ENCODE measurements around the gene FRMPD2. TPM values are rescaled to one million over a fixed set of nuclear protein-coding genes. Genes with fewer than 3 reads are reported as not detected.

The FRMPD2 gene
- total RNA-seq, 5 donors from 2014 or later (not counting 1 experiment from before 2014, with no cell fraction given) = 0.43 TPM; not detected in 4

DNA sequence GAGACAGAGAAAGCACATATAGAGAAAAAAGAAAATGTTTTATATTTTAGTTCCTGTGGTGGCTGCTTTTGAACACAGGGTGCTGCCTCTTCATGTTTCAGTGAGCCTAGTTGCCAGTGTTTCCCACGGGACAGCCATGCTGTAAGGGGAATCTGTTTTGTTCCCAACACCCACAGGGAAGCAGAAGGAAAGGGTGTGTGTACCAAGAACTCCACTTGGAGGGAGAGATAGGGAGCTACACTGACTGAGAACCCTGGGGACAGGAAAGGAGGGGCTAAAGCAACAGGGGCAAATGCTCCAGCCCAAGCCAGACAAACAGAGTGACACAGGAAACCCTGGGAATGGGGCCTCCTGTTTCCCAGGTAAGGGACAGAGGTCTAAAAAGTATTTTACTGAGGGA lies 40.2 kb downstream of the FRMPD2 start:
- Histone ChIP-seq H3K36me3 (ENCODE audit: control insufficient read depth in 2 of 2, extremely low read depth in 1 of 2, insufficient read depth in 1 of 2, low read length in 1 of 2) (no peaks in the 10 kb centered on the region), H3K4me3 (ENCODE audit: control insufficient read depth in 1 of 2, extremely low read depth in 1 of 2, low read length in 1 of 2) (no peak overlapping the region), H3K27me3 (replicated peaks in 1 of 2; ENCODE audit: control insufficient read depth in 2 of 2, extremely low read depth in 1 of 2, insufficient read depth in 2 of 2, low read length in 1 of 2) (peaks cover 0 to 9% of the 10 kb centered on the region in 2 experiments), H3K4me1 (ENCODE audit: control insufficient read depth in 1 of 2, extremely low read depth in 1 of 2, insufficient read depth in 2 of 2, low read length in 2 of 2) (no peaks in the 10 kb centered on the region), H3K9me3 (no peaks in the 10 kb centered on the region), H3K27ac (ENCODE audit: low read length) (no peak overlapping the region)
- no CpG with 5 or more reads among the region's 1 CpG for WGBS (ENCODE audit: insufficient coverage)
- ChIA-PET POLR2A (no interaction called here), CTCF (no interaction called here)
- no peaks in the 10 kb centered on the region for H3K9me3 Mint-ChIP-seq
- ATAC-seq (replicated peaks in 1 of 4) (no peak), DNase-seq (no peak)
- no peaks in the 10 kb centered on the region for H3K36me3 Mint-ChIP-seq
- H3K4me3 Mint-ChIP-seq = no peak overlapping the region
- H3K27ac Mint-ChIP-seq = no peak overlapping the region
- no peaks in the 10 kb centered on the region for H3K4me1 Mint-ChIP-seq
- H3K27me3 Mint-ChIP-seq = peaks cover 4 to 5% of the 10 kb centered on the region in 2 donors

DNA sequence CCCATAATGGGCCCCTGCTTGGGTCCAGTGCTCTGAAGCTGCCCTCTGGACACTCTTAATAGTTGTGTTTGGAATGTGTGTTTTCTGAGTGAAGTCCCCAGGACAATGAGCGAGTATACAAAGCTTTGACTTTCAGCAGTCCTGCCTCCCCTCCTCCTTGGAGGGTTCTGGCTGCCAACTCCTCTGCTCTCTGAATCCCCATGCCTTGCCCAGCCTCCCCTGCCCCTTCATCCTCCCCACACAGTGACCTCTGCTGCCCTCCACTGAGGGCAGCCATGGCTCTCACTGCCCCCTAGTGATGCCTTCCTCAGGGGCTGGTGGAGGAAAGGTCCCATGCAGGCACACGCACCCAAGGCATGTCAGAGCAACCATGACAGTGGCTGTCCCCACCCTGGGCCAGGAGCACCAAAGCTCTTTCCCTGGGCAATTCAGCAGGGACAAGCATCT lies 40.9 kb downstream of the FRMPD2 start:
- ATAC-seq (replicated peaks in 1 of 4) = no peak
- POLR2A ChIA-PET = no interaction called here

DNA sequence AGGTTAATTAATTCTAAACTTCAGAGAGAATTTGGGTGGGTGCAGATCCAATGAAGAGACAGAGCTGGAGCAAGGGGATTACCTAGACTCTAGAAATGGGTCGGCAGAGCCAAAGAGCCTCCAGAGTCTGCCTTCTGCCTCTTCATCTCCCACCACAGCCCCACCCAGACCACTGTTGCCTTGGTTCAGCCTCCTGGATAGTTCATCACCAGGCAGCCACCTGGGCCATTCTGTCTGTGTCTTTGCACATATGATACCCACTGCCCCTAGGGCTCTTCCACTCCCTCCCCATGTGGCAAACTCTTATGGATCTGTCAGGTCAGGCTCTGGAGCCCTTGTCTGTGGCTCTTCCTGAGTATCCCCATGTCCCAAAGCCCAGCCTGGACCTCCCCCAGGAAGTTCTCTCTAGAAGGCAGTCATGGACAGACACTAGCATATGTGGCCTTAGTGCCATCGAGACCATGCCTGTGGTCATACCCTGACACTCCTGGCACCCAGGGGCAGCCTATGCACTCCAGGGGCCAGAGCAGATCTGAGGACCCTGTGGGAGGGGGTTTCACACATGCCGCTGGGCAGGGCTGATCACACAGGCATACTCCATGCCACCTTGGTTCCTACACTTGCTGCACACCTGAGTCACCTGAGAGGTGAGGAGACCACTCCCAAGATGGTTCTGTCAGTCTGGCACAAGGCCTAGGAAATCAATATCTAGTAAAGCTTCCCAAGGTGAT lies 41.6 kb downstream of the FRMPD2 start:
- no peak for ATAC-seq (replicated peaks in 1 of 4)

More for the DNA sequence above, 40.9 kb downstream of the FRMPD2 start:
- H3K4me3 Mint-ChIP-seq = no peak overlapping the region
- Histone ChIP-seq H3K4me3 (ENCODE audit: control insufficient read depth in 1 of 2, extremely low read depth in 1 of 2, low read length in 1 of 2) (no peak overlapping the region), H3K9me3 (no peaks in the 10 kb centered on the region), H3K4me1 (ENCODE audit: control insufficient read depth in 1 of 2, extremely low read depth in 1 of 2, insufficient read depth in 2 of 2, low read length in 2 of 2) (no peaks in the 10 kb centered on the region), H3K27ac (ENCODE audit: low read length) (no peak overlapping the region), H3K27me3 (replicated peaks in 1 of 2; ENCODE audit: control insufficient read depth in 2 of 2, extremely low read depth in 1 of 2, insufficient read depth in 2 of 2, low read length in 1 of 2) (peaks cover 0 to 9% of the 10 kb centered on the region in 2 experiments), H3K36me3 (ENCODE audit: control insufficient read depth in 2 of 2, extremely low read depth in 1 of 2, insufficient read depth in 1 of 2, low read length in 1 of 2) (no peaks in the 10 kb centered on the region)
- no peak for DNase-seq
- no peaks in the 10 kb centered on the region for H3K9me3 Mint-ChIP-seq
- CTCF ChIA-PET = no interaction called here
- no peaks in the 10 kb centered on the region for H3K36me3 Mint-ChIP-seq
- WGBS (ENCODE audit: insufficient coverage) = 83% methylated on average over 1 of the region's 2 CpGs
- peaks cover 4 to 5% of the 10 kb centered on the region in 2 donors for H3K27me3 Mint-ChIP-seq
- no peak overlapping the region for H3K27ac Mint-ChIP-seq
- no peaks in the 10 kb centered on the region for H3K4me1 Mint-ChIP-seq

DNA sequence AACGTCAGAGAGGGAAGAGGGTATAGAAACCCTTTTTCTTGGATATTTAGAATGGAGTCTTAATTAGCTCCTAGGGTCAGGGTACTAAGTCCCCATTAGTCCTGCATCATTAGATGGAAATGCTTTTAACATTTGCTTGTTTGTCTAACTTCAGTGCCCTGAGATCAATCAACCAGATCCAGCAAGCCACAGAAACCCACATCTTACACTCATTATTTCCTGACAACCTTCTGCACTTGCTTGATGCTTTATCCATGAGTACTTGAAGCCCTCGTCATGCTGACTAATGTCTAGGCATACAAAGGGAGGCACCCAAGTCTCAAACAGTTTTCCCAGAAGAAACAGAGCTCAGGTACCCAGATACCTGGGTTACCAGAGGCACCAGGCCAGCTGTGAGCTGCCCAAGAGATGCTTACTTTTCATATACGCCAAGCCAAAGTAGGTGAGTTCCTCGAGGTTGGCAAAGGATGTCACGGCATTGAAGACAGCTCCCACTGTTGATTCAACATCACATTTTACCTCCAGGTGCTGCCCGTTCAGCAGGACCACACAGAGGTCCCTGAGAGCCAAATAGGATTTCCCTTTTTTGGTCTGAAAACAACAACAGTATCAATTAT lies 42.7 kb downstream of the FRMPD2 start:
- no peaks in the 10 kb centered on the region for H3K36me3 ChIP-seq (ENCODE audit: control insufficient read depth in 2 of 2, extremely low read depth in 1 of 2, insufficient read depth in 1 of 2, low read length in 1 of 2)
- 0% methylated on average over 1 of the region's 6 CpGs for WGBS (ENCODE audit: insufficient coverage)
- peaks cover 0 to 9% of the 10 kb centered on the region in 2 experiments for H3K27me3 ChIP-seq (replicated peaks in 1 of 2; ENCODE audit: control insufficient read depth in 2 of 2, extremely low read depth in 1 of 2, insufficient read depth in 2 of 2, low read length in 1 of 2)
- H3K9me3 ChIP-seq = no peaks in the 10 kb centered on the region
- Mint-ChIP-seq H3K4me3 (no peak overlapping the region), H3K27me3 (peaks cover 4 to 5% of the 10 kb centered on the region in 2 donors), H3K36me3 (no peaks in the 10 kb centered on the region), H3K27ac (no peak overlapping the region), H3K4me1 (no peaks in the 10 kb centered on the region), H3K9me3 (no peaks in the 10 kb centered on the region)
- no peak overlapping the region for H3K4me3 ChIP-seq (ENCODE audit: control insufficient read depth in 1 of 2, extremely low read depth in 1 of 2, low read length in 1 of 2)
- ChIA-PET POLR2A (no interaction called here), CTCF (no interaction called here)
- no peak for DNase-seq
- H3K4me1 ChIP-seq (ENCODE audit: control insufficient read depth in 1 of 2, extremely low read depth in 1 of 2, insufficient read depth in 2 of 2, low read length in 2 of 2) = no peaks in the 10 kb centered on the region
- no peak overlapping the region for H3K27ac ChIP-seq (ENCODE audit: low read length)
- ATAC-seq (replicated peaks in 1 of 4) = no peak

More for the DNA sequence above, 41.6 kb downstream of the FRMPD2 start:
- 100% methylated on average over 2 of the region's 3 CpGs for WGBS (ENCODE audit: insufficient coverage)
- H3K36me3 ChIP-seq (ENCODE audit: control insufficient read depth in 2 of 2, extremely low read depth in 1 of 2, insufficient read depth in 1 of 2, low read length in 1 of 2) = no peaks in the 10 kb centered on the region
- no peak for DNase-seq
- no peak overlapping the region for H3K27ac ChIP-seq (ENCODE audit: low read length)
- H3K9me3 ChIP-seq = no peaks in the 10 kb centered on the region
- no peaks in the 10 kb centered on the region for H3K4me1 ChIP-seq (ENCODE audit: control insufficient read depth in 1 of 2, extremely low read depth in 1 of 2, insufficient read depth in 2 of 2, low read length in 2 of 2)
- no peak overlapping the region for H3K27ac Mint-ChIP-seq
- CTCF ChIA-PET = no interaction called here
- peaks cover 4 to 5% of the 10 kb centered on the region in 2 donors for H3K27me3 Mint-ChIP-seq
- no peak overlapping the region for H3K4me3 ChIP-seq (ENCODE audit: control insufficient read depth in 1 of 2, extremely low read depth in 1 of 2, low read length in 1 of 2)
- peaks cover 0 to 9% of the 10 kb centered on the region in 2 experiments for H3K27me3 ChIP-seq (replicated peaks in 1 of 2; ENCODE audit: control insufficient read depth in 2 of 2, extremely low read depth in 1 of 2, insufficient read depth in 2 of 2, low read length in 1 of 2)
- no peaks in the 10 kb centered on the region for H3K4me1 Mint-ChIP-seq
- no peaks in the 10 kb centered on the region for H3K36me3 Mint-ChIP-seq
- H3K4me3 Mint-ChIP-seq = no peak overlapping the region
- POLR2A ChIA-PET = no interaction called here
- no peaks in the 10 kb centered on the region for H3K9me3 Mint-ChIP-seq

DNA sequence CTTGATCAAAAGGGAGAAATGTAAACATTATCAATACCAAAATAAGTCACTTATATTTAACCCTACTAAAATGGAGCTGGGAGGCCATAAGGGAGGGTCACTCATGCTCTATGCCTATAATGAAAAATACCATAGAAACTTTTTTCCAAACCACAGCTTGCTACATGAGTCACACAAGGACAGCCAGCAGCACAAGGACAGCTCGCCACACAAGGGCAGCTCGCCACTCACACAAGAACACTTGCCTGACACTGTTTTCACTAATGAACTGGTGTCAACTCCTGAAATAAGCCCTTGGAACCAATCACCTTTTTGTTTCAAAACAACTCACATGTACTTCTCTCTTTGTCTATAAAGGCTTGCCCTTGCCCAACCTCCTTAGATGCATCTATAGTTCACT lies 43.3 kb downstream of the FRMPD2 start:
- no peaks in the 10 kb centered on the region for H3K4me1 ChIP-seq (ENCODE audit: control insufficient read depth in 1 of 2, extremely low read depth in 1 of 2, insufficient read depth in 2 of 2, low read length in 2 of 2)
- H3K36me3 Mint-ChIP-seq = no peaks in the 10 kb centered on the region
- H3K9me3 ChIP-seq = no peaks in the 10 kb centered on the region
- H3K27me3 ChIP-seq (replicated peaks in 1 of 2; ENCODE audit: control insufficient read depth in 2 of 2, extremely low read depth in 1 of 2, insufficient read depth in 2 of 2, low read length in 1 of 2) = peaks cover 0 to 9% of the 10 kb centered on the region in 2 experiments
- WGBS (ENCODE audit: insufficient coverage) = 72% methylated on average over 2 of the region's 2 CpGs
- DNase-seq (no peak), ATAC-seq (replicated peaks in 1 of 4) (no peak)
- H3K27ac ChIP-seq (ENCODE audit: low read length) = no peak overlapping the region
- no peaks in the 10 kb centered on the region for H3K9me3 Mint-ChIP-seq
- no peaks in the 10 kb centered on the region for H3K4me1 Mint-ChIP-seq
- CTCF ChIA-PET = no interaction called here
- peaks cover 4 to 5% of the 10 kb centered on the region in 2 donors for H3K27me3 Mint-ChIP-seq
- H3K36me3 ChIP-seq (ENCODE audit: control insufficient read depth in 2 of 2, extremely low read depth in 1 of 2, insufficient read depth in 1 of 2, low read length in 1 of 2) = no peaks in the 10 kb centered on the region
- H3K4me3 Mint-ChIP-seq = no peak overlapping the region
- POLR2A ChIA-PET = no interaction called here
- no peak overlapping the region for H3K4me3 ChIP-seq (ENCODE audit: control insufficient read depth in 1 of 2, extremely low read depth in 1 of 2, low read length in 1 of 2)
- H3K27ac Mint-ChIP-seq = no peak overlapping the region

DNA sequence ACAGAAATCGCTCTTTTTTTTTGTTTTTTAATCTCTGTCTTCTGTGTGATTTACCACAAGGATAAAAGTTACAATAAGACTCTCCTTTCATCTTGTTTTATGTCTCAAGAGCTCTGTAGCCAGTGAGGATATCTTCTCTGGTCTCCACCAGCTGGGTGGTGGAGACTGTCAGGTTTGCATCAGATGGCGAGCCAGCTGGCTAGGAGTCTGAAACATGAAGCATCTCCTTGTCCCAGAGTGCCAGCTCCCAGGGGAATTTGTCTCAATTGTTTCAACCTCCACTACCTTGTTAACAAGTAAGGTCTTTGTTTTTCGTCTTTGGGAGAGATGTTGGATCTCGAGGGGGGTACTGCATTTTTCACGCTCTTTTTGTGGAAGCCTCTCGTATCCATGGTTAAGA lies 47.3 kb downstream of the FRMPD2 start:
- no peaks in the 10 kb centered on the region for H3K36me3 Mint-ChIP-seq
- CTCF ChIA-PET = no interaction called here
- H3K9me3 Mint-ChIP-seq = no peaks in the 10 kb centered on the region
- H3K27me3 Mint-ChIP-seq = peaks cover 7 to 11% of the 10 kb centered on the region in 2 donors
- no peaks in the 10 kb centered on the region for H3K9me3 ChIP-seq
- POLR2A ChIA-PET = no interaction called here
- H3K4me3 ChIP-seq (ENCODE audit: control insufficient read depth in 1 of 2, extremely low read depth in 1 of 2, low read length in 1 of 2) = no peak overlapping the region
- peaks cover 0 to 8% of the 10 kb centered on the region in 2 experiments for H3K27me3 ChIP-seq (replicated peaks in 1 of 2; ENCODE audit: control insufficient read depth in 2 of 2, extremely low read depth in 1 of 2, insufficient read depth in 2 of 2, low read length in 1 of 2)
- no peaks in the 10 kb centered on the region for H3K4me1 ChIP-seq (ENCODE audit: control insufficient read depth in 1 of 2, extremely low read depth in 1 of 2, insufficient read depth in 2 of 2, low read length in 2 of 2)
- no peak overlapping the region for H3K4me3 Mint-ChIP-seq
- WGBS (ENCODE audit: insufficient coverage) = no CpG with 5 or more reads among the region's 6 CpGs
- DNase-seq (no peak), ATAC-seq (replicated peaks in 1 of 4) (no peak)
- no peak overlapping the region for H3K27ac Mint-ChIP-seq
- H3K4me1 Mint-ChIP-seq = no peaks in the 10 kb centered on the region
- no peak overlapping the region for H3K27ac ChIP-seq (ENCODE audit: low read length)
- no peaks in the 10 kb centered on the region for H3K36me3 ChIP-seq (ENCODE audit: control insufficient read depth in 2 of 2, extremely low read depth in 1 of 2, insufficient read depth in 1 of 2, low read length in 1 of 2)
